Cortex of kidney (tissue), 1 donor: Measurements from ENCODE around the gene CD109.
"Not testable (repeated sequence)": the region's sequence is repeated elsewhere in the genome, so short reads cannot be mapped to it uniquely, and the experiment has no call there.

ENCODE experiments used
- DNase-seq: peaks from one replicate; lab custom pipeline; 2025; lab: John Stamatoyannopoulos, UW

CD109 gene

DNA sequence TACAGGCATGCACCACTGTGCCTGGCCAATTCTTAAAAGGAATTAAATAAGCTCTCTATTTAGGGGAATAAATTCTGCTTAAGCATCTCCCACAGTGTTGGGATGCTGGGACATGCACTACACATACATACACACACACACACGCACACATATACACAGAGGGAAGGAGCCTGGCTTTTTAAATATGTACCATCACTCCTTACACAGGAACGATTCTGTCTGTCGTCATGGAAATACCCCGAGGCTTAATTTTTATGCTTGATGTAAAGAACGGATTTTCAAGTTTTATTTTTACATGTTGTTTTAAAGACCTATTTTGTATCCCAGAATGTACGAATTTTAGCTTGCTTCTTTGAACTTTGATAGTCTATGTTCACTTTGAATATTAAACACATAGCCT, 95.3 kb downstream of the CD109 start:
- DNase-seq = no peak

DNA sequence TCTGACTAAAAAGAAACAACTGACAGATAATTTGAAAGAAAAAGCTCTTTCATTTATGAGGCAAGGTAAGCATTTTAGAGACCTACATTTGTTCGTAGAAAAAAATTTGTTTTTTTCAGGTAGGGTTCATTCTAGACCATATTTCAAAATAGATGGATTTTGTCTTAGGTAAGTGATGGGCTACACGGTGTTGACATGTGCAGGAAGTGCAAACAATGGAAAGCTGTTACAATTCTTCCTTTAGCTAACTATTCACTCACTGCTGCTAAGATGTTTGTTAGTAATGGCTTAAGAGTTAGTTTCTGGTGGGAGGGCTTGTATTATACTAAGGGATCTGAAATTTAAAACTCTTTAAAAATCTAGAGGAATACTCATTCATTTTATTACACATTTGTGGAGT, 96.7 kb downstream of the CD109 start:
- DNase-seq = no peak

- DNase-seq = no peak
Measured at GRCh38 chr6:73796881-73797280, 100.9 kb downstream of the CD109 start.

DNA sequence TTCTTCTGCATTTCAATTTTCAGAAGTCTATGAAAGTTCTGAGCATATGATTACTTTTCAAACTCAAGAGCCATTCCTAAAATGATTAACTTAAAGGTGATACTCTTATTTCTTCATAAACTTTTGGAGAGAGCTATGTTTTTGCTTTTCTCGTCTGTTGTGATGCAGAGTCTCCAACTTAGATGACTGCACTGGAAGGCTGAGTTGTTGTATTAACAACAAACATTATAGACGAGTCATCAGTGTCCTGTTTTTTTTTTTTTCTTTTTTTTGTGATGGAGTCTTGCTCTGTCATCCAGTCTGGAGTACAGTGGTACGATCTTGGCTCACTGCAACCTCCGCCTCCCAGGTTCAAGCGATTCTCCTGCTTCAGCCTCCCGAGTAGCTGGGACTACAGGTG, 101.9 kb downstream of the CD109 start:
- no peak for DNase-seq

GRCh38 chr6:73798592-73798991, 102.6 kb downstream of the CD109 start:
- no peak for DNase-seq

DNA sequence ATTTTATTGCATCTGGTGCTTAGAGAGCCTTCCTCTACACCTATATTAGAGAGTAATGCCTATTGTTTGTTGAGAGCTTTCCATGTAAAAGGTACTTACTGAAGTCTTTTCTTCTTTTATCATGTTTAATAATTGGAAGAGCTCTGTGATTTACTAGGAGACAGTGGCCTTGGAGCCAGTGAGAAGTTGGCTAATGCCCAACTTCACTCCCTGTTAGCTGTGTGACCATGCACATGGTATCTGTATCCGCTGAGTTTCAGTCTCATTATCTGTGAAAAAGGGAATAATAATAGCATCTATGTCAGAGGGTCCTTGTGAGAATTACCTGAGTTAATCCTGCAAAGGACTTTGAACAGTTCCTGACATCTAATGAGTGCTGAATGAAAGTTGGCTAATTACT, 105.0 kb downstream of the CD109 start:
- no peak for DNase-seq

DNA sequence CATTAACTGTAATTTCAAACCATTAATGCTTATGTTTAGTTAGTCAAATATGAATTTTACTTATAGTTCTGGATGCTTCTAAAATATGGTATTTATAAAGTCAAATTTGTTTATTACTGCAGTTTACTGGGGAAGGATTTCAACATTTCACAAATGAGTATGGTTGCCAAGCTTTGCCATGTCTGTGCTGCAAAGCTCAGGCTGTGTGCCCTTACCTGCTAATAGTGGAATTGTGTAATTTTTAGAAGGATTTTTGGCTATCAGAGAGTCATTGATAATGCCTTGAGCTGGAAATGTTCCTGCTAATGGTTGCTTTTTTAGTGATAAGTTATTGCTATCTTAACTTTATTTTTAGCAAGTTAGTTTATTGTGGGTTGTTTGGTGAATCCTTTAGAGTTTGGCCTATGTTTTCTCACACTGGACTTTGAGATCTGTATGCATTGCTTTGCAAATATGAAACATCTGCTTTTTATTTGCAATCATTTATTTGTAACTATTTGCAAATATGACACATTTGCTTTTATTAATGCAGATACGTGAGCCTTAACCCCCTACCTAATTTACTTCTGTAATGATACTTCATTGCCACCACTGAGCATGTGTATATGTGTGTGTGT, 105.8 kb downstream of the CD109 start:
- no peak for DNase-seq

GRCh38 chr6:73802366-73802765, 106.4 kb downstream of the CD109 start:
- DNase-seq = no peak

DNA sequence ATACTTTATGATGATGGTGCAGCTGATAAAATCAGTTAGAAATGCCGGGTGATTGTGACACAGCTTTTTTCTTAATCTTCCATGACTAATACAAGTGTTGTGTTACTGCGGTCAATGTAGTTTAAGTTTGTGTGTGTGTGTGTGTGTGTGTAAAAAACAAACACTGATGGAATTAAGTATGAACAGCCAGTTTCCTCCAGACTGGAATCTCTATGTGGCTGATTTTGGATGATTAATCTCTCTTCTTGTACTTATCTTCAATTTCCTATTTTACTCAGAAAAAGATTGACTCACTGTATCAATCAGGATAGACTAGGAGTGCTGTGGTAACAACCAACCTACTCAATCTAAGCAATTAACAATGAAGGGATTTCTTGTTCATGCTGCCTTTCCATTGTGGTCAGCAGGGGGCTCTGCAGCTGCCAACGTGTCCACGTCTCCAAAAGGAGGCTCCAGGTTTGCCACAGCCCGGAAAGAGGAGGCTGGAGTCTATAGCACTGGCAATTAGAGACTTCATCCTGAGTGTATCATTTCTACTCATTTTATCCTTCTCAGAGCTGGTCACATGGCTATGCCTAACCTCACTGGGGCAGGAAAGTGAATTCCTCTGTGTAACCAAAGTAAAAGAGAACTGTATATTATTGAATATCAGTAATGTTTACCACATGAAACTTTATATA, 107.7 kb downstream of the CD109 start:
- DNase-seq = no peak

- DNase-seq = not testable (repeated sequence)
Measured at GRCh38 chr6:73805221-73805620, 109.2 kb downstream of the CD109 start.

DNA sequence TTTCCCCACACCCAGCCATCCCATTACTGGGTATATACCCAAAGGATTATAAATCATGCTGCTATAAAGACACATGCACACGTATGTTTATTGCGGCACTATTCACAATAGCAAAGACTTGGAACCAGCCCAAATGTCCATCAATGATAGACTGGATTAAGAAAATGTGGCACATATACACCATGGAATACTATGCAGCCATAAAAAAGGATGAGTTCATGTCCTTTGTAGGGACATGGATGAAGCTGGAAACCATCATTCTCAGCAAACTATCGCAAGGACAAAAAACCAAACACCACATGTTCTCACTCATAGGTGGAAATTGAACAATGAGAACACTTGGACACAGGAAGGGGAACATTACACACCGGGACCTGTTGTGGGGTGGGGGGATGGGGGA, 110.0 kb downstream of the CD109 start:
- not testable (repeated sequence) for DNase-seq

- no peak for DNase-seq
Measured at GRCh38 chr6:73811706-73812105, 115.7 kb downstream of the CD109 start.

- DNase-seq = no peak
Measured at GRCh38 chr6:73817253-73817652, 121.2 kb downstream of the CD109 start.

DNA sequence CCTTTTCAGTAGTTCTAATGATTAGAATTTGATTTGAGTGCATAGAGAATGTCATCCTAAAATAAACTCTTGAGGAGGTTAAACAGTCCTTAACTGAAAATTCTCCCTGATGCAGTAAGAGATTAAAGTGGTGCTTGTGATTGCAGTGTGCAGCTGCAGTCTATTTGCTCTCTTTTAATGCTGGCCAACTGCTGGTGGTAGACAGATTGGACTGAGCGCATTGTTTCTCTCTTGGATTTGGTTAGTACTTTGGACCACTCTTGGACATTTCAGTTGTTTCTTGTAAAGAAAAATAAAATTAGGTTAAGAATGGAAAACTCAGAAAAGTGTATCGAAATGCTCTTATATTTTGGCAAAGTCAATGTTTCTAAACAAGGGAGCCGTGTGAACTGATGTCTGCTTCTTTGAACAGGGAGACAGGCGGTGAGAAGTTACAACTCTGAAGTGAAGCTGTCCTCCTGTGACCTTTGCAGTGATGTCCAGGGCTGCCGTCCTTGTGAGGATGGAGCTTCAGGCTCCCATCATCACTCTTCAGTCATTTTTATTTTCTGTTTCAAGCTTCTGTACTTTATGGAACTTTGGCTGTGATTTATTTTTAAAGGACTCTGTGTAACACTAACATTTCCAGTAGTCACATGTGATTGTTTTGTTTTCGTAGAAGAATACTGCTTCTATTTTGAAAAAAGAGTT, 127.2 kb downstream of the CD109 start:
- no peak for DNase-seq

DNA sequence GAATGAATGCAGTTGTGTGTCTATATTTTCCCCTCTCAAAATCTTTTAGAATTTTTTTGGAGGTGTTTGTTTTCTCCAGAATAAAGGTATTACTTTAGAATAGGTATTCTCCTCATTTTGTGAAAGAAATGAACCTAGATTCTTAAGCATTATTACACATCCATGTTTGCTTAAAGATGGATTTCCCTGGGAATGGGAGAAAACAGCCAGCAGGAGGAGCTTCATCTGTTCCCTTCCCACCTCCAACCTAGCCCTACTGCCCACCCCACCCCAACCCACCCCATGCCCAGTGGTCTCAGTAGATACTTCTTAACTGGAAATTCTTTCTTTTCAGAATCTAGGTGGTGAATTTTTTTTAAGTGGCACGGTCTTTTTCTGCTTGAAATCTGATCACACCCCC, 127.8 kb downstream of the CD109 start:
- no peak for DNase-seq

DNA sequence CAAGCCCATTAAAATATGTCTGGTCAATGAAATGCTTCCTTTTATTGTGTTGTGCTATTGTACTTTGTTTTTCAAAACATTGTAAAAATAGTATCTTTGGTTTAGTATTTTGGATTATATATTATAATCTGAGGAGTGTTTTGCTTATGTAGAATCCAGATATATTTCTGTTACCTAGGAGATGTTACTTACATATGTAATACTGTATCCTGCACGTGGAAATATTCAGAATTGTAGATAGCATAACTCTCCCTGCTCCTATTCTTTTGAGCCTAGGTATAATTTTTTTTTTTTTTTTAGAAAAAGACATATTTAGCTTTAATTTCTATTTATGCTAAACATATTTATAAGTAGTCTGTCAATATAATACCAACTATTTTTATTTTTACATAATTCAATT, 130.6 kb downstream of the CD109 start:
- no peak for DNase-seq

- no peak for DNase-seq
Measured at GRCh38 chr6:73830119-73830518, 134.1 kb downstream of the CD109 start.

- no peak for DNase-seq
Measured at GRCh38 chr6:73832313-73832712, 136.3 kb downstream of the CD109 start.

DNA sequence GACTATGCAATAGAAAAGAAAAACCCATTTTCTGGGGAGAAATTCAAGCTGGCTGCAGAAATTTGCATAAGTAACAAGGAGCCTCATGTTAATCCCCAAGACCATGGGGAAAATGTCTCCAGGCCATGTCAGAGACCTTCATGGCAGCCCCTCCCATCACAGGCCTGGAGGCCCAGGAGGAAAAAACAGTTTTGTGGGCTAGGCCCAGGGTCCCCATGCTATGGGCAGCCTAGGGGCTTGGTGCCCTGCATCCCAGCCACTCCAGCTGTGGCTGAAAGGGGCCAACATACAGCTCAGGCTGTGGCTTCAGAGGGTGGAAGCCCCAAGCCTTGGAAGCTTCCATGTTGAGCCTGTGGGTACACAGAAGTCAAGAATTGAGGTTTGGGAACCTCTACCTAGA, 148.7 kb downstream of the CD109 start:
- DNase-seq = not testable (repeated sequence)

DNA sequence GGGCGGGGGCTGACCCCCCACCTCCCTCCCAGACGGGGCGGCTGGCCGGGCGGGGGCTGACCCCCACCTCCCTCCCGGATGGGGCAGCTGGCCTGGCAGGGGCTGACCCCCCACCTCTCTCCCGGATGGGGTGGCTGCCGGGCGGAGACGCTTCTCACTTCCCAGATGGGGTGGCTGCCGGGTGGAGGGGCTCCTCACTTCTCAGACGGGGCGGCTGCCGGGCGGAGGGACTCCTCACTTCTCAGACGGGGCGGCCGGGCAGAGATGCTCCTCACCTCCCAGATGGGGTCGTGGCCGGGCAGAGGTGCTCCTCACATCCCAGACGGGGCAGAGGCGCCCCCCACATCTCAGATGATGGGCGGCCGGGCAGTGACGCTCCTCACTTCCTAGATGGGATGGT, 155.0 kb downstream of the CD109 start:
- DNase-seq = not testable (repeated sequence)

GRCh38 chr6:73854998-73855718, 159.2 kb downstream of the CD109 start:
- DNase-seq = no peak

- no peak for DNase-seq
Measured at GRCh38 chr6:73857341-73857890, 161.4 kb downstream of the CD109 start.
